Inflammatory macrophage treated with lipopolysaccharide for 4 hours (primary cell): ENCODE measurements around the gene DCTN2.
A peak's percentile ranks its signal among the peaks of the same experiment; 100 is the strongest.

ENCODE experiments used
- DNase-seq: peaks from one replicate; pipeline ENCODE4 v3.0.0-alpha.2; 2020

DCTN2 gene

GRCh38 chr12:57549203-57549908 is 2.4 kb upstream of the DCTN2 start:
- DNase-seq: no peak

DNA sequence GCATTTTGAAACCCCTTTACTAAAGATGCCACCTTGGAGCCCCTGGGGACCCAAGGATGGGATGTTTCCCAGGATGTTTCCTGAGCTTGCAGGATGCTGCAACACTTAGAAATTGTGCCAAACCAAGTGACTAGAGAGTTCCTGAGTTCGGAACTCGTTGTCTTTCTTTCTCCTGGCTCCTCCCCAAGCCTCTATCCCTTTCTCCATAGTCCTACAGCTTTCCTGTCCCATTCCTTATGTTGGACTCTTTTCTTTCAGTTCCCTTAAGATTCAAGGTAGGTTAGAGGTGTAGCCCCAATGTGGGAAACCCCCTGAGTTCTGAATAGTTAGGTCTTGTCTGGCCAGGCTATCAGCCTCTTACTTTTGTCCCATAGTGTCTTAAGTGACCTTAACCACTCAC is 1.5 kb upstream of the DCTN2 start:
- no peak for DNase-seq

- no peak for DNase-seq
Observed at GRCh38 chr12:57548013-57548315, 972 bp upstream of the DCTN2 start.

- DNase-seq: no peak
Observed at GRCh38 chr12:57547288-57548012, 458 bp upstream of the DCTN2 start.

DNA sequence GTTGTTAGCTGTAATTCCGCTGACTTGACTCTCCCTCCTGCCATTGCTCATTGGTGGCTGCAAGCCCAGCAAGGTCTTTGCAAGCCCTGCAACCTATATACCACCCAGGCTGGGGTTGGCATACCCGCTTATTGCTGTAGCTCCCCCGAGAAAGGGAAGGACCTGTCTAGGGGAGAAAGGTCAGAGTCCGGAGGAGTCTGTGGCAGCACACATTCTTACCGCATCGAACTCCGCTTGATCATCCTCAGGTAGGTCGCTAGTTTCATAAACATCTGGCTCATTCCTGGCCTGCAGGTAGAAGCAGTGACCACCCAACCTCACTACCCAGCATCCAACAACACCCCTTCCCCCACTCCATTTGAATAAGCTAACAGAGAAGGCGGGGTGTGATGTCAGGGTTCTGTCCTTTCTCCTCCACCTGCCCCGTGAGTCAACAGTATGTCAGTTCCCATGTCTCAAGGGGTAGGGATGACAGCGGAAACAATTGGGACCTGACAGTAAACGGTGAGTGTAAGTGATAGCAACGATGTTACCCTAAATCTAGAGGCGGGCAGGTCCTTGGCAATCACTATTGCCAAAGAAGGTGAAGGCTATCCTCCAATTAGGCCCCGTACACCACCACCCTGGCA is 1.1 kb downstream of the DCTN2 start:
- peak; percentile 10 for DNase-seq

GRCh38 chr12:57543581-57543980 is 3.4 kb downstream of the DCTN2 start:
- no peak for DNase-seq

- DNase-seq: no peak
Observed at GRCh38 chr12:57541717-57542116, 5.3 kb downstream of the DCTN2 start.

GRCh38 chr12:57541001-57541400 is 6.0 kb downstream of the DCTN2 start:
- no peak for DNase-seq

DNA sequence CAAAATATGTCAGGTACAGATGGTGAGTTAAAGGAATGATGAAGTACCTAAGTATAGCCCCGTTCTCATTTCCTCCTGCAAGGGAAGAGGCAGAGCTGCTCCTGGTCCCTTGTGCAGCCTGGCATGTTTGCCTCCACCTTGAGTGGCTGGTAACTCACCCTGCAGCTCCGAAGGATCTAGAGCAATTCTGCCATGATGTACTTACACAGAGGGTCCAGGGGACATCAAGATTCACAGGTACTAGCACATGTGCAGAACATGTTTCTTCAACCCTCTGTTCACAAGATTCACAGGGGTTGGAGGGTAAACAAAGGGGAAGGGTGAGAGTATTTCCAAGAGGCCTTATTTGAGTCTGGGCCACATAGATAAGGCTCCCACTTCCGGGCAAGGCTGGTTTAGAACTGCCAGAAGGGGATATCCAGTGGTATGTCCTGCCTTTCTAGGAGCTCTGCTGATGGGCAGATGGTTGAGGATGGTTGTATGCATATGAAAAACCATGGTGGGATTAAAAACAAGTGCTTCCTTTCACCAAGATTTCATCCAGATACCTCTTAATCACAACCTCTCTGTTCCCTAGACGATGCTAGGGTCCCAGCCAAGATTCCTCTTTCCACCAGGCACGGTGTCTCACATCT is 7.7 kb downstream of the DCTN2 start:
- DNase-seq: no peak

DNA sequence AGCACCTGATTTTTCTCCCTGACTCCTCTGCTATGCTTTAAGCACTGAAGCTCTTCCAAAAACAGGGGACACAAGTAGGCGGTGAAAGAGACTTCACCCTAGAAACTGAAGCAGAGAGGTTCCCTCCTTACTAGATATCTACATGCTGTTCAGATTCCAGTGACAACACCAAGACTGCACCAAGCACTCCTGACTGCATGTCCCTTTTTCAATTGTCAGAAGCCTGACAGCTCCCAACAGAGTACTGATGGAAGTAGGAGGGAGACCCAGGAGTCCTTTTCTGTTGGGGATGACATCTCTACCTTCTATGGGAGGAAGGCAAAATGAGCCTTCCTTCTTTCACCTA is 10.4 kb downstream of the DCTN2 start:
- no peak for DNase-seq

GRCh38 chr12:57535764-57536596 is 11.0 kb downstream of the DCTN2 start:
- DNase-seq: no peak

- no peak for DNase-seq
Observed at GRCh38 chr12:57534991-57535543, 11.9 kb downstream of the DCTN2 start.

DNA sequence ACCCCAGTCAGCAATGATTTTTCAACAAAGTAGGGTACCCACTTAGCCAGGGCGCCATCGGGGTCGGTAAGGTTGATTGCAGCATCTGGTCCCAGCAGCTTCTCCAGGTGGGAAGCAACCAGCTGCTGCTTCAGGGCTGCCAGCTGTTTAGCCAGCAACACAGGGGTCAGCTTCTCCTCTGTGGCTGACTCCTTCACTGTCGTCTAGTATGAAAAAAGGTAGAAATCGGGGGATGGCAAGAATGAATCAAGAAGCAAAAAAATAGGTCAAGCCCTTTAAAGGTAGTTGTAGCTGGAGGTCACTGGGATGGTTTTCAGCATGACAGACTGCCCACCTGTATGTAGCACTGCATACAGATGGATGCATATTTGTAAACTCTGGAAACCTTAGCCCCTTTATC is 12.7 kb downstream of the DCTN2 start:
- no peak for DNase-seq

GRCh38 chr12:57533108-57533507 is 13.9 kb downstream of the DCTN2 start:
- DNase-seq: no peak

GRCh38 chr12:57531836-57532235 is 15.2 kb downstream of the DCTN2 start:
- DNase-seq: no peak

GRCh38 chr12:57530396-57531142 is 16.4 kb downstream of the DCTN2 start:
- no peak for DNase-seq

DNA sequence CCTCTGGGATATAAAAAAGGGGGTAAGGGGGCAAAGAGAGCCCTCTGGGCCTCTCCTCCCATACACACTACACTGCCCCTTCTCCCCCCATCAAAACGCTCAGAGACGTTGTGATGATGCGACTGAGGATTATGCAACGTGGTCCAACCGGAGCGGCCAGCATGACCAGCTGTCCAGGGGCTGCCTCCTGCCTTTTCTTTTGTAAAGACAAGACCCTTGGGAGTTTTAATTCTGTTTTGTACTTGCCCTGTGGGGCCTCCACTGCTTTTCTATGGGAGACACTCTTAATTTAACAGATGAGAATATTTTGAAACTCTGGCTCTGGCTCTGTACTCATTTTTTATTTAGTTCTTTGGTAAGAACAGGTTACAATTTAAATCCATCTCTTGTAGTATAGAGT is 17.2 kb downstream of the DCTN2 start:
- no peak for DNase-seq

DNA sequence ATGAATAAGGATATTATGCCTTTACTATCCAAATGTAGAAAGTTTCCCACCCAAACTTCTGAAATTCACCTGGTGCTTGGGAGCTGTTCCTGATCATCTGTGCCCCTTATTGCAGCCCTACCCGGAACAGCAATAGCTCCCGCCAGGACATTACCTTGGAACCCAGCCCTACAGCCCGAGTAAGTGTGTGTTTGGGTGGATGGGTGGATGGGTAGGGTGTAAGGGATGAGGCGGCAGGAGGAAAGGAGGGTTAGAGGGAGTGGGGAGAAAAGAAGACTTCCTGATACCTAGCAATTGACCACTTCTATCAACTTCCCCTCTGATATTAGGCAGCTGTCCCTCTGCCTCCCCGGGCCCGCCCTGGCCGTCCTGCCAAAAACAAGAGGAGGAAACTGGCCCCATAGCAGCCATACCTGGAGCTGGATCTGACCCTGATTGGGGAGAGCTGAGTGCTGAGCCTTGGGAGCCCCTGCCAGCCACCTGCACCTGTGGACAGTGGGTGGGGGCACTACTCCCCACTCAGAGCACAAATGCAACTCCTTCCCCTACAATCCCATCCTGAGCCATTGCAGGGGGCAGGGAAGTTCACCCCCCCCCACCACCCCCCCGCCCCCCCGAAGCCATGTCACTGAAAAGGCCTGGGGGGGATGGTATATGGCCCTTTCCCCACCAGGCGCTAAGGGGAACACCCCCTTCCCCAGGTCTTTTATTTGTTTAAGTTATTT is 18.0 kb downstream of the DCTN2 start:
- no peak for DNase-seq

DNA sequence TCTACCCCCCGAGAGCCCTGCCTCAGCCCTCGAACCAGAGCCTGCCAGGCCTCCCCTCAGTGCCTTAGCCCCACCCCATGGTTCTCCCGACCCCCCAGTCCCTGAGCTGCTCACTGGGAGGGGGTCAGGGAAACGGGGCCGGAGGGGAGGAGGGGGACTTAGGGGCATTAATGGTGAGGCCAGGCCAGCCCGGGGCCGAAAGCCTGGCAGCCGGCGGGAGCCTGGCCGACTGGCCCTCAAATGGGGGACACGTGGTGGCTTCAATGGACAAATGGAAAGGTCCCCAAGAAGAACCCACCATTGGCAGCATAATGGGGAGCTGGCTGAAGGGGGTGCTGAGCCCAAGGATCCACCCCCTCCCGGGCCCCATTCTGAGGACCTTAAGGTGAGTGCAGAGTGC is 18.8 kb downstream of the DCTN2 start:
- no peak for DNase-seq

GRCh38 chr12:57527184-57527583 is 19.8 kb downstream of the DCTN2 start:
- DNase-seq: no peak

GRCh38 chr12:57526477-57527126 is 20.4 kb downstream of the DCTN2 start:
- no peak for DNase-seq
